Natural killer cell (primary cell): ENCODE data around the gene HRG. TPM values are rescaled to one million over a fixed set of nuclear protein-coding genes. Genes with fewer than 3 reads are reported as not detected.

ENCODE experiments used
- ATAC-seq, 3 donors: fragments of 150-1000 bp in 2 of 3; fragments of 200-7000 bp in 1 of 3; cut with Tn5 transposase; 1 replicate in 1 of 3; 2 replicates in 2 of 3; pipeline ENCODE4 v1.10.0; 2021; ENCODE audit warnings: mild to moderate bottlenecking in 2 of 3, moderate library complexity in 2 of 3
- DNase-seq, 2 donors: peaks; one replicate each; pipeline versions ENCODE4 v3.0.0 to v3.0.0-alpha.2; 2013 to 2021; ENCODE audit warnings: mixed read lengths in 1 of 2
- H3K27ac ChIP-seq: one replicate; pipeline ENCODE4 v1.5.1; 2013; ENCODE audit warnings: mild to moderate bottlenecking, low read length
- H3K27me3 ChIP-seq: one replicate; pipeline ENCODE4 v1.6.1; 2013; ENCODE audit warnings: low read length; ENCODE audit not compliant: control insufficient read depth, insufficient read depth
- H3K36me3 ChIP-seq: one replicate; pipeline ENCODE4 v1.6.1; 2013; ENCODE audit warnings: low read length; ENCODE audit not compliant: control insufficient read depth, insufficient read depth
- H3K4me1 ChIP-seq: one replicate; pipeline ENCODE4 v1.6.1; 2013; ENCODE audit warnings: low read length; ENCODE audit not compliant: control insufficient read depth, insufficient read depth
- H3K4me3 ChIP-seq: one replicate; pipeline ENCODE4 v1.5.1; 2013; ENCODE audit warnings: low read length
- H3K9me3 ChIP-seq: one replicate; pipeline ENCODE4 v1.6.1; 2013; ENCODE audit warnings: low read length; ENCODE audit not compliant: control insufficient read depth, insufficient read depth
- H3K27ac Mint-ChIP-seq, 2 donors: one replicate each; pipeline ENCODE4 v1.8.0; 2022; ENCODE audit warnings: mild to moderate bottlenecking in 2 of 2, mixed read lengths in 2 of 2, moderate library complexity in 1 of 2
- H3K27me3 Mint-ChIP-seq, 2 donors: one replicate each; pipeline ENCODE4 v1.8.0; 2022; ENCODE audit warnings: low read depth in 2 of 2, mixed read lengths in 2 of 2
- H3K36me3 Mint-ChIP-seq: one replicate; pipeline ENCODE4 v1.8.0; 2022; ENCODE audit warnings: mixed read lengths
- H3K4me1 Mint-ChIP-seq, 2 donors: one replicate each; pipeline ENCODE4 v1.8.0; 2022; ENCODE audit warnings: mixed read lengths in 2 of 2
- H3K4me3 Mint-ChIP-seq: one replicate; pipeline ENCODE4 v1.8.0; 2022; ENCODE audit warnings: mild to moderate bottlenecking, moderate library complexity, mixed read lengths
- H3K9me3 Mint-ChIP-seq, 2 donors: one replicate each; pipeline ENCODE4 v1.8.0; 2022; ENCODE audit warnings: mixed read lengths in 2 of 2
- WGBS: methylation state at CpG from one replicate; pipeline ENCODE4 v1.1.7; 2013; ENCODE audit warnings: missing lambda C conversion rate; ENCODE audit not compliant: insufficient coverage; 5-methylcytosine and 5-hydroxymethylcytosine counted together
- intact Hi-C: fragments of 100-400 bp; cut with micrococcal nuclease; formaldehyde crosslinking; loops from one replicate; pipeline ENCODE4 v1.14.2; 2022
- total RNA-seq, 4 donors: library from RNA; stranded (reverse); fragments of 120-200 nt in 1 of 4; gene quantifications; one replicate each; pipeline versions ENCODE4 v1.2.3 to v1.2.4, GENCODE V29; 2013 to 2022
- TF ChIP-seq, protein P1 (sequence below): fragments of 200-600 bp; IDR thresholded peaks from one replicate; pipeline ENCODE4 v1.8.0; 2022; ENCODE audit warnings: antibody characterized with exemption

Gene HRG
- total RNA-seq, 3 donors from 2014 or later (not counting 1 experiment from before 2014, with no cell fraction given), result not detected

DNA sequence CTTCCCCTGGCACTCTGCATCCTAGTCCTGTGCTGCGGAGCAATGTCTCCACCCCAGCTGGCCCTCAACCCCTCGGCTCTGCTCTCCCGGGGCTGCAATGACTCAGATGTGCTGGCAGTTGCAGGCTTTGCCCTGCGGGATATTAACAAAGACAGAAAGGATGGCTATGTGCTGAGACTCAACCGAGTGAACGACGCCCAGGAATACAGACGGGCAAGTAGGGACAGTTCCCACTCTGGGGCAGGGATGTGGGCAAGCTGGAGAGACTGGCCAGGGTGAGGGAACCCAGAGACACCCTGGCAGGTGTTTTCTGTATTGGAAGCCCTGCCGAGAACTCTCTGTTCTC lies 25.4 kb upstream of the HRG start:
- Histone ChIP-seq H3K27me3 (no peaks in the 10 kb centered on the region), H3K36me3 (no peaks in the 10 kb centered on the region), H3K4me3 (no peak overlapping the region), H3K27ac (no peak overlapping the region), H3K9me3 (no peaks in the 10 kb centered on the region), H3K4me1 (peaks cover 5% of the 10 kb centered on the region)
- DNase-seq (no peak), ATAC-seq (no peak)
- H3K4me3 Mint-ChIP-seq, result no peak overlapping the region
- 87% methylated on average over 9 of the region's 9 CpGs for WGBS
- no peaks in the 10 kb centered on the region for H3K36me3 Mint-ChIP-seq
- TF ChIP-seq, protein P1, sequence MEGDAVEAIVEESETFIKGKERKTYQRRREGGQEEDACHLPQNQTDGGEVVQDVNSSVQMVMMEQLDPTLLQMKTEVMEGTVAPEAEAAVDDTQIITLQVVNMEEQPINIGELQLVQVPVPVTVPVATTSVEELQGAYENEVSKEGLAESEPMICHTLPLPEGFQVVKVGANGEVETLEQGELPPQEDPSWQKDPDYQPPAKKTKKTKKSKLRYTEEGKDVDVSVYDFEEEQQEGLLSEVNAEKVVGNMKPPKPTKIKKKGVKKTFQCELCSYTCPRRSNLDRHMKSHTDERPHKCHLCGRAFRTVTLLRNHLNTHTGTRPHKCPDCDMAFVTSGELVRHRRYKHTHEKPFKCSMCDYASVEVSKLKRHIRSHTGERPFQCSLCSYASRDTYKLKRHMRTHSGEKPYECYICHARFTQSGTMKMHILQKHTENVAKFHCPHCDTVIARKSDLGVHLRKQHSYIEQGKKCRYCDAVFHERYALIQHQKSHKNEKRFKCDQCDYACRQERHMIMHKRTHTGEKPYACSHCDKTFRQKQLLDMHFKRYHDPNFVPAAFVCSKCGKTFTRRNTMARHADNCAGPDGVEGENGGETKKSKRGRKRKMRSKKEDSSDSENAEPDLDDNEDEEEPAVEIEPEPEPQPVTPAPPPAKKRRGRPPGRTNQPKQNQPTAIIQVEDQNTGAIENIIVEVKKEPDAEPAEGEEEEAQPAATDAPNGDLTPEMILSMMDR, result no peak
- peaks cover 31 to 56% of the 10 kb centered on the region in 2 donors for H3K27me3 Mint-ChIP-seq
- peaks cover 0 to 6% of the 10 kb centered on the region in 2 donors for H3K4me1 Mint-ChIP-seq
- no peak overlapping the region for H3K27ac Mint-ChIP-seq
- no peaks in the 10 kb centered on the region for H3K9me3 Mint-ChIP-seq
- intact Hi-C loops, result no loop called here

DNA sequence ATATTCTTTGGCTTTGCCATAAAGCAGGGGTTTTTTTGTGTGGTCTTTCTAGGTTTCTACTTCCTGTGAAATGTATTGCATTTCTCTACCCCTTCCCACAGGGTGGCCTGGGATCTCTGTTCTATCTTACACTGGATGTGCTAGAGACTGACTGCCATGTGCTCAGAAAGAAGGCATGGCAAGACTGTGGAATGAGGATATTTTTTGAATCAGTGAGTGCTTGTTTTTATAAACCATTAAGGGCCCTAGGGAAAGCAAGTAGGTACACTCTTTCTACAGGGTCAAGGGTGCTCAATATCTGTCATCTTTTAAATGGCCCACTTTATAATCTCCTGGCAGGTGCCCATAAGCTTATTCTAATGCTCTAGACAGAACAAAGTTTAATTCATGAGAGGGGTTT lies 24.9 kb upstream of the HRG start:
- Histone ChIP-seq H3K36me3 (no peaks in the 10 kb centered on the region), H3K27me3 (no peaks in the 10 kb centered on the region), H3K27ac (no peak overlapping the region), H3K9me3 (no peaks in the 10 kb centered on the region), H3K4me1 (peaks cover 5% of the 10 kb centered on the region), H3K4me3 (no peak overlapping the region)
- ATAC-seq (no peak), DNase-seq (no peak)
- TF ChIP-seq, protein P1, result no peak
- H3K36me3 Mint-ChIP-seq, result no peaks in the 10 kb centered on the region
- H3K4me3 Mint-ChIP-seq, result no peak overlapping the region
- peaks cover 33 to 56% of the 10 kb centered on the region in 2 donors for H3K27me3 Mint-ChIP-seq
- H3K9me3 Mint-ChIP-seq, result no peaks in the 10 kb centered on the region
- intact Hi-C loops, result no loop called here
- H3K27ac Mint-ChIP-seq, result no peak overlapping the region
- H3K4me1 Mint-ChIP-seq, result peaks cover 0 to 6% of the 10 kb centered on the region in 2 donors

DNA sequence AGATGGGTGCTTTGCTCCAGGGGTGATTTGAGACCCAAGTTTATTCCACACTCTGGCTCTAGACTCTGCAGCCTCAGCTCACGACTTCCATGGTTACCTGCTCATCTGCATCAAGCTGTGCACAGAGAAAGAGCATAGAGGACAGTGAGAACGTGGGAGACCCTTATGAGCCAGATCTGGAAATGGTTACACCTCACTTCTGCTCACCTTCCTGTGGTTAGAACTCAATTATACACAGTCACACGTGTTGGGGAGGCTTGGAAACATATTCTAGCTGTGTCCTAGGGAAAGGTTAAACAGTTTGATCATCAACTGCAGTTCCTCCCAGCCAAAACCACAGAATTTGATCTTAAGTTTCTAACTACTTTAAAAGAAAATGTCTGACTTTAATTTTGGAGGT lies 23.8 kb upstream of the HRG start:
- peaks cover 0 to 6% of the 10 kb centered on the region in 2 donors for H3K4me1 Mint-ChIP-seq
- no peaks in the 10 kb centered on the region for H3K36me3 Mint-ChIP-seq
- TF ChIP-seq, protein P1, result no peak
- H3K4me3 ChIP-seq, result no peak overlapping the region
- H3K9me3 ChIP-seq, result no peaks in the 10 kb centered on the region
- H3K27me3 Mint-ChIP-seq, result peaks cover 33 to 65% of the 10 kb centered on the region in 2 donors
- H3K27me3 ChIP-seq, result no peaks in the 10 kb centered on the region
- no peak overlapping the region for H3K4me3 Mint-ChIP-seq
- no peaks in the 10 kb centered on the region for H3K36me3 ChIP-seq
- ATAC-seq, result no peak
- intact Hi-C loops, result no loop called here
- no peak overlapping the region for H3K27ac ChIP-seq
- no peaks in the 10 kb centered on the region for H3K9me3 Mint-ChIP-seq
- peaks cover 5% of the 10 kb centered on the region for H3K4me1 ChIP-seq
- DNase-seq, result no peak
- WGBS, result 42% methylated on average over 2 of the region's 3 CpGs
- no peak overlapping the region for H3K27ac Mint-ChIP-seq

DNA sequence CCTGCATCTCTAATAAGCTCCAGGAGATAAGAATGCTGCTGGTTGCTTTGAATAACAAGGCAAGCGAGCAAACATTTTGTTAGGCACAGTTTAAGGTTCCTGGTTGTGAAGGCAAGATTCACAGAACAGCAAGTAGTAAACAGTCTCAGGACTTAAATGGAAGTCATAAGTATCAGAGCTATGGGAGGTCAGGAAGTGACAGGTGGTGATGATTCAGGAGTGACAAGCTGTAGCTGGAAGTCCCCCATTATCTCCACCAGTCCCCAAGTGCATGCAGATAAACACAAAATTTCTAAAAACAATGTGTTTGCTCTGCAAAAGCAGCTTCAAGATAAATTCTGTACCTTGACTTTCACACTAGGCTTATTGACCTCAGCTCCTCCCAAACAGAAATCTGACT lies 22.3 kb upstream of the HRG start:
- H3K4me1 ChIP-seq, result peaks cover 5% of the 10 kb centered on the region
- Mint-ChIP-seq H3K27me3 (peaks cover 31 to 68% of the 10 kb centered on the region in 2 donors), H3K9me3 (no peaks in the 10 kb centered on the region), H3K4me1 (peaks cover 0 to 6% of the 10 kb centered on the region in 2 donors), H3K4me3 (no peak overlapping the region), H3K36me3 (no peaks in the 10 kb centered on the region), H3K27ac (no peak overlapping the region)
- no peaks in the 10 kb centered on the region for H3K27me3 ChIP-seq
- no peak overlapping the region for H3K4me3 ChIP-seq
- no peaks in the 10 kb centered on the region for H3K36me3 ChIP-seq
- H3K9me3 ChIP-seq, result no peaks in the 10 kb centered on the region
- DNase-seq (peak in 1 of 2 donors; percentile 12), ATAC-seq (peak; percentile 61 to 85 (median 75))
- no peak overlapping the region for H3K27ac ChIP-seq
- intact Hi-C loops, result no loop called here
- WGBS, result 88% methylated on average over 1 of the region's 1 CpG
- TF ChIP-seq, protein P1, result no peak
